GM21423 (cell line): Measurements from ENCODE around the gene PHF2.

Experiments
- ATAC-seq: cut with Tn5 transposase; IDR thresholded peaks from one replicate; pipeline ENCODE4 v1.9.1; 2021; ENCODE audit warnings: mild to moderate bottlenecking, moderate library complexity; ENCODE audit not compliant: unreplicated experiment

The PHF2 gene

DNA sequence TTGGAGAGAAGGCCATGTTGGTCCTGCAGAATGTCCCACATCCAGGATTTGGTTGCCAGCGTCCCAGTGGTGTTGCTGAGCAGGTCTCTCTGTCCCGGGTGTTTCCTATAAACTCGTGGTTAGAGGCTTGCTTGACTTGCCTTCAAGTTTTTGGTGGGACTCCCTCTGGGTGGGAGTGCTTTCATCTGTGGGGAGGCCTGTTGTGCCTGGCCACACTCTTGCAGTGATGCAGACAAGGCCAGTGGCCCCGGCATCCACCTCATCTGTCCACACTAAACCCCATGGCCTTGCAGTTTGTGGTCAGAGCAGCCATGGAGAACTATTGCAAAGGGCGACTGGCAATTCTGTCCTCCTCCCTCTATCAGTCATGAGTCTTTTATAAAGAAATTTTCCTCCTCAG lies 71.8 kb downstream of the PHF2 start:
- no peak for ATAC-seq

DNA sequence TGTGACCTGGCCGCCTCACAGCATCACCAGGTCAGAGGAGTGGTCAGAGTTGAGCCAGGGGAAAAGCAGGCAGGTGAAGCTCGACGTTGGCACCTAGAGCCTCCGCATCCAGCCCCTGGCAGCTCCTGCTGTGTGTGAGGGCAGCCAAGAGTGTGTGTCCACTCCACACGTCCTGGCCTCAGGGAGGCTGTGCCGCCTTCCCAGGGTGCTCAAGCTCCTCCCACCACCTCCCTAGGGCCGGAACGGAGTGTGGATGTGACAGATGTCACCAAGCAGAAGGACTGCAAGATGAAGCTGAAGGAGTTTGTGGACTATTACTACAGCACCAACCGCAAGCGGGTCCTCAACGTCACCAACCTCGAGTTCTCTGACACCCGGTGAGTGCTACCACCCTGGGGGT lies 72.5 kb downstream of the PHF2 start:
- no peak for ATAC-seq

DNA sequence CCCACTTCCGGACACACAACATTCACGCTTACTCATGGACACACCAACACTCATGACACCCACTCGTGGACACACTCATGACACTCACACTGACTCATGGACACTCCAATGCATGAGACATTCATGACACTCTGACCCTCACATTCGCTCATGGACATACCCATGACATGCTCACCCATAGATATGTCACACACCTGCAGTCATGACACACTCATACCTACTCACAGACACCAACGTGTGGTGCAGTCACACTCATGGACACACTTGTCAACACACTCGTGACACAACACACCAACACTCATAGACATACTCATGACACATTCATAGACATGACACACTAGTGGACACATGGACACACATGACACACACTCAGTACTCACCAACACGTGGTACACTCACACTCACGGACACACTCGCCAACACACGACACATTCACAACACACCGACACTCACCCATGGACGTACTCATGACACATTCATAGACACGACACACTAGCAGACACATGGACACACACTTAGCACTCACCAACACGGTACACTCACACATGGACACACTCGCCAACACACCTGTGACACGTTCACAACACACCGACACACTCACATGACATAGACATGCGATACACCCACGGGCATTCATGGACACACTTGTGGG lies 73.4 kb downstream of the PHF2 start:
- ATAC-seq, result no peak

DNA sequence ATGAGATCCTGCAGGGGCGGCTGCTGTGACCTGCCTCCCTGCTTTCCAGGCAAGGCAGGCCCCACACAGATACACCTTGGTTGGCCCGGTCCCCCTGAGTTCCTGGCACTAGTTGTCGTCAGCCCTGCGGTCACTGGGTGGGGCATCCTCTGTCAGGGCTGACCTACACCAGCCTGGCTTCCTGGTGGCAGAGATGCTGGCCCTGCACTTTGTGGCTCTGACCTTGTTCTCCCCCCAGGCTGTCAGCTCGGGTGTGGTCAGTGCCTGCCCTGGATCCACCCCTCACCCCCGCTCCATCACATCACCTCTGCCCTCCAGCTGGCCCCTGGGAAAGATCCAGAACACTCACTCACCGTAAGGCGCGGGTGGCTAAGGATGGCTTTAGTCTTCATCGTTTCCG lies 74.1 kb downstream of the PHF2 start:
- ATAC-seq, result no peak

DNA sequence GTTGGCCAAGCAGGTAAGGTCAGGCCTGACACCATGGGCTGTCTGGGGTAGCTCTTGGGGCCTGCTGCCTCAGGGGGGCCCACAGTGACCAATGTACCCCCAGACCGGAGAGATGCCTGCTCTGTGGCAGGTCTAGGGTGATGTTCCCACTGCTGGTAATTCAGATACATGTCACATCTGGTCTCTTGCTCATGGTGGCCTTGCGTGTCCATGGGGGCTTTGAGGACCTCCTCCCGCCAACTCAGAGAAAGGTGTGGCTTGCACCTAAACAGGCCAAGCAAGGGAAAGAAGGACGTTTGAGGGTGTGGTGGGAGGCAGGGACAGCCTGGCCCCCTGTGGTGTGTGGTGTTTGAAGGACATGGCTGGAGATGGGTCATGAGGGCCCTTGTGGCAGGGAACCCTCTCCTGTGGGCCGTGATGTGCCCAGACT lies 75.2 kb downstream of the PHF2 start:
- ATAC-seq, result no peak

DNA sequence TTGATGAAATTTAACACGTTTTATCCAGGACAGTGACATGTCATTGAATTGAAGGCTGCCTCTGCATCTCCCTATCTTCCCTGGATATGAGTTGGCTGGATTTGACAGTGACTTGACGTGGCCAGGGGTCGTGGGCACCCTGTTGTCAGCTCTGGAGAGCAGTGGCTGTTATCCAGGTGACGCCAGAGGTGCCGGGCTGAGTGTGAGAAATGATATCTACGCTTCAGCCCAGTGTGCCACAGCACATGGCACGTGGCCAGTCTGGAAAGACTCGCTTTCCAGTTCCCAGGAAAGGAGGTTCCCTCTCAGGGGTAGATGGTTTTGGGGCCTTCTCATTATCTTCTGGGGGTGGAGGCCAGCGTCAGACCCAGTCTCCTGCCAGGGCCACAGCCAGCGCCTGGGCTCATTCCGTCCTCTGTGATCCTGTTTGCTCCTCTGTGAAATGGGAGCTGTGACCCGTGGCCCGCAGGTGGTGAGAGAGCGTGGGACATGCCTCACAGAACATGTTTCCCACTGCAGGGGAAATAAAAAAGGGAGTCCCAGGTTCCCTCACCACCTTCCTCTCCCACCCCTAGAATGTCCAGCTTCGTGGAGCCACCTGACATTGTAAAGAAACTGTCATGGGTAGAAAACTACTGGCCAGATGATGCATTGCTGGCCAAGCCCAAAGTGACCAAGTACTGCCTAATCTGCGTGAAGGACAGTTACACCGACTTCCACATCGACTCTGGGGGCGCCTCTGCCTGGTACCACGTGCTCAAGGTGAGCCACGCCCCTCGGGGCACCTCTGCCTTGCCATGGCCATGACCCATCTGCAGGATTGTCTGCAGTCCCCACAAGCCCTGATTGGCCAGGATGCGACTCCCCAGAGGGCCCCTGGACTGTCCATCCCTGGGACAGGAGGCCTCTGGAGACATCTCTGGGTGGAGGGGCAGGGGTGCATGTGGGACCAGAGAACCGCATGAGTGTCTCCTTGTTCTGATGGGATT lies 76.5 kb downstream of the PHF2 start:
- no peak for ATAC-seq

DNA sequence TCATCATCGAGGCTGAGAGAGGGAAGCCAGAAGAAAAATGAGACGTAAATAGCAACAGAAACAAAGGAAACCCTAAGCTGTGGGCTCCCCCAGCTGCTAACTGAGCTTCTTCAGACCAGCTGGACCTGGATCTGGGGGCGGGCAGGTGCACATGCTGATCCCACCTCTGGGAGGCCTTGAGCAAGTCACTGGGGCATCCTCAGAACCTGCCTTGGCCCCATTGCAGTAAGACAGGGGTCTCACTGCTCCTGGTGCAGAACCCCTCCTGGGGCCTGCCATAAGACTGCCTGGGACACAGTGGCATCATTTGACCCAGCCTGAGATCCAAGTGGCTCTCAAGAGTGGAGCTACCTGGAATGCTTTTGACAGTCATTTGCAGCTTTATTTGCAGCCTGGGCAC lies 77.4 kb downstream of the PHF2 start:
- ATAC-seq, result no peak

DNA sequence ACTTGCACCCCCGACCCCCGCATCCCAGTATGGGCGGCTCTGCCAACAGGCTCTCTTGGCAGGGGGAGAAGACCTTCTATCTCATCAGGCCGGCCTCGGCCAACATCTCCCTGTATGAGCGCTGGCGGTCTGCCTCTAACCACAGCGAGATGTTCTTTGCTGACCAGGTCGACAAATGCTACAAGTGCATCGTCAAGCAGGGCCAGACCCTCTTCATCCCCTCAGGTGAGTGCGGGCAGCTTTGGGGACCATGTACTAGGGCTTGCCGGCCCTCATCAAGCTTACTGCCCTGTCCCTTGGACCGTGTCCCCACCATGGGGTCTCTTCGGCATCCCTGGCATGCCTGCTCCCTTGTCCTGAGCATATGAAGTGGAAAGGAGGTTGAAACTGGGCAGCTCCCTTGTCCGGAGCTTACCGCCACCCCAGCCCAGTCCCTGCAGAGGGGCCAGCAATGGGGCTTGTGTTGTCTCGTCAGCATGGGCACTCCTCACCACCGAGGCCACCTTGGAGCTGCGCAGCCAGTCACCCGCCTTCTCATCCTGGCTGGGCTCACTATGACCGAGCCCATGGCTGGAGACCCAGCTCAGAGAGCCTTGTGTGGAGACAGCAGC lies 78.1 kb downstream of the PHF2 start:
- ATAC-seq, result no peak

DNA sequence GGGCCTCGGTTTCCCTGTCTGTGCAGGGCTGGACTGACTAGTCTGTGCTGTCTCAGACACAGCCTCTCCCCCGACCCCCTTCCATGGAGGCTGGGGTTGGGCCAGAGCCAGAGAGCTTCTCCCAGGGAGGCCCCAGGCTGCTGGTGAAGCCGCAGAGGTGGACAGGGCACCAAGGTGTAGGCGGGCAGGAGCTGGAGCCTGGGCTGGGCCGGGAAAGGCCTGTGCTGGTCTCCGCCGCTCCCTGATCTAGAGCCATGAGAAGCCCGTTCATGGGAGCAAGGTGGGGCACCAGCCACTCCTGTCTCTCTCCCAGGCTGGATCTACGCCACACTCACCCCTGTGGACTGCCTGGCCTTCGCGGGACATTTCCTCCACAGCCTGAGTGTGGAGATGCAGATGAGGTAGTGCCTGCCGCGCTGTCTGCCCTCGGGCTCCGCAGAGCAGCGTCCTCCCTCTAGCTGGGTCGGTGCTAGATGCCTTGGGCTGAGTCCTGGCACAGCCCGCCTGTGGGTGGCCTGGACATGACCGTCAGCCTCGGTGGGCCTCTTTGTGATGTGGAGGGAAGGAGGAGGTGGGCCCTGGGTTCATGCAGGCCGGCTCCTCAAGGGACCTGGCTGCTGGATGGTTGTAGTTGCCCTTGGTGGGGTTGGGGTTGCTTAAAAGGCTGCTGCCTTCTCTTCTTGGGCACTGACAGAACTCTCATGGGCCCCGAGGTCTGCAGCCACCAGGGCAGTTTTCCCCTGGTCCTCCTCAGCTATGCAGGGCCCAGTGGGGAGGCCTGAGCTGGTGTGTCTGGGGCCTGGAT lies 79.4 kb downstream of the PHF2 start:
- ATAC-seq, result no peak

DNA sequence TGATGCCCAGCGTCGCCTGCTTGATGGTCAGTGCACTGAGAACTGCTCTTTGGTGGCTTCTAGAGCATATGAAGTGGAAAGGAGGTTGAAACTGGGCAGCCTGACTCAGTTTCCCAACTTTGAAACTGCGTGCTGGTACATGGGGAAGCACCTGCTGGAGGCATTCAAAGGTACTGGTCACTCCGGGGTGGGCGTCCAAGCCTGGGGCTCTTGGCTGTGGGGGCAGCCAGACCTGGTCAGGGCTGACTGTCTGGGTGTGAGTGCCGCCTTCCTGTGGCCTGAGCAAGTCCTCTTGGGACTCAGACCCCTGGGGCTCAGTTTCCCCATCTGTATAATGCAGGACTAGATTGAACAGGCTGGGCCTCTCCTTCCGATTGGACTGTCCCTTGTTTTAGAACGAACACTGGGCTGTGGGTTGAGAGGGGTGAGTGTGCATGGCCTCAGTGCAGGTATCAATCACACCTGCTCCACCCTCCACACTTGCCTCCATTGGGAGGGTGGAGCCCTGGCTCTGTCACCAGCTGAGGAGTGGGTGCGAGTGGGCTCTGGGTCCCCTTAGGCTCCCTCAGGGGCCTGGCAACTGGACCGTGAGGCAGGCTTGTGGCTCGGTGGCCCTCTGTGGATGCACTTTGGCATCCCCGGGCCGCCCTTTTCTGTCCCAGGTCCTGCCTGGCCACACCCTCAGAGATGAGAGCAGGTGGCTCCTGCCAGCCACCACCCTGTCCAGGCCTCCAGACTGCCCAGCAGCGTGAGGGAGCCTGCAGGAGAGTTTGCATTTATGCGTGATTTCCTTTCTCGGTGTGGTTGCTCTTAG lies 80.2 kb downstream of the PHF2 start:
- ATAC-seq, result no peak

DNA sequence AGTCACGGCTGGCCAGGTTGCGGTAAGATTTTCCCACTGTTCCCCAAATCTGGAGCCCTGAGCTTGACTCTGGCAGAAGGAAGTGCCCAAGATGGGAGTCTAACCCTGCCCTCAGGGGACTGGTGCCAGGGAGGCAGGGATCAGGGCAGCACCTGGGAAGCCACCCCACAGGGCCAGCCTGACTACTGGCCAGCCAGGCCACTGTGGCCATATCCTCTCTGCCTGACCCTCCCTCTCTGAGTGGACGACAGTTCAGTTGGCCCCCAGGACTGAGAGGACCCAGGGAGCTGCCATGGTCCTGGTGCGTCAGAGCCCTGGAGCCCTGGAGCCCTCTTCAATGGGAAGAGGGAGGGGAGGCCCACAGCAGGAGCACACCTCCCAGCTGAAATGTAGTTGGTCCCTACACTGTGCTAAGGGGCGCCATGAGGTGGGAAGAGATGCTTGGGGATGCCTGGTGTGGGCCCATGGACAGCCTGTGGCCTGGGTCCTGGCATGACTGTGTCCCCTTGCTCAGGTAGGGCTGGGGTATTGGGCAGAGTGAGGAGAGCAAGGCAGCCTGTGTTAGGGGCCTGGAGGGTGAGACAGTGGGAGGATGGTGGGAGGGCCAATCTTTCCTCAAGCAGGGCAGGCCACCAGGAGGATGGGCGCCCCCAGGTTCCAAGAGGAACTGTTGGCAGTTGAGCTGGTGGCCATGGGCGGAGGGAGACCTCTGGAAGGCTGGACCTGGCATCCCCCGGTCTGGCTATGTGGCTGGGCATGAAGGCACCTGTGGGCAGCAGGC lies 81.1 kb downstream of the PHF2 start:
- no peak for ATAC-seq

DNA sequence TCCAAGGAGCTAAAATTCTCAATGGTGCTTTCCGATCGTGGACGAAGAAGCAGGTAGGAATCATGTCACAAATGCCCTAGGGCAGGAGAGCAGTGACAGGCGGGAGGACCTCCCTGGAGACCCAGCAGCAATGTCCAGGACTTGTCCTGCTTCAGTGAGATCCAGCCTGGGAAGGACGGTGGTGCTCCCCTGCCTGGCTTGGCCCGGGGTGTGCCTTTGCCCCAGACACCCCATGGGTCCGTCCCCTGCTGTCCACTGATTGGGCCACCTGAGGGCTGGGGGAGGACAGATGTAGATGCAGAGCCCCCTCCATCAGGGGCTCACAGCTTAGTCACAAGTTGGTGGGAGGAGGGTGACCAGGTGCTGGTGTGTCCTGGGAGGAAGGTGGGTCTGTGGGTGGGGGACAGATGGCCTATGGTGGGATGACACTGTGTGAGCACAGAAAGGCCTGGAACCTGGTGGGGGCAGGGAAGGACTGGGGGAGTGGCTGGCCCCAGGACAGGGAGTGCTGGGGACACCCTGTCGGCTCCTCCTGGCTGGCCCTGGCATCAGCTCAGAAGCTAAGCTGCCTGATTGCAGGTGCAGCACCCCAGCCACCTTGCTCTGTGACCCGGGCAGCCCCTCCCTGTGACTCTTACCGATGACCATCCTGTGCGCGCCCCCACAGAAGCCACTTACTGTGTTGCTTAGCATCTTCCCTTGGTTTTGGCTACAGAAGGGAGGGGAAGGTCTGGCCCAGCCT lies 82.0 kb downstream of the PHF2 start:
- no peak for ATAC-seq

DNA sequence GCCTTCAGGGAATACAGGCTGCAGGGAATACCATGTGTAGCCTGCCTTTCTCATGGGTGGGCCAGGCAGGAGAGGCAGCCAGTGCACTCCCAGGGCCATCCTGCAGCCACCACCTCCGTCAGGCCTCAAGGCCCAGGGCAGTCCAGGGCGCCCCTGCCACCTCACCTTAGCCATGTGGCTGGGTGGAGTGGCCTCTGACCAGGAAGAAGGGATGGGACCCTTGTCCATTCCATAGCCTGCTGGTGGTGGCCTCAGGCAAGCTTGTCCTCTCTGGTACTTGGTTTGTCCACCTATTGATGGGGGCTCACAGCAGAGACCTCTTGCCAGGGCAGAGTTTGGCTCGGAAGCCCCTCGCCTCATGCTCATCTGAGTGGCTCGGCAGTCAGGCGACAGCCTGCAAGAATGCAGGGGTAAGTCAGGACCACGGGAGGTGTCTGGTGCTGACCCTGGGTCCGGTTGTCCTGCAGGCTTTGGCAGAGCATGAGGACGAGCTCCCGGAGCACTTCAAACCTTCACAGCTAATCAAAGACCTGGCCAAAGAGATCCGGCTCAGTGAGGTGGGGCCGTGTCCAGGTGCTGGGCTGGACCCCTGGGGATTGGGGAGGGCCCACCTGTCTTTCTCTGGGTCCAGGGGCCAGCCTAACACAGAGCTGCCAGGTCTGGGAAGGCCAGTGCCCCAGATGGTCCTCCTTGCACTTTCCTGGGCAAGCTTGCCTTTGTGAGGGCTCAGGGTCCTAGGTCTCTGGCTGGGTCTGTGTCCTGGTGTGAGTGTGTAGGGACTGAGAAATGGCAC lies 82.9 kb downstream of the PHF2 start:
- ATAC-seq, result no peak

DNA sequence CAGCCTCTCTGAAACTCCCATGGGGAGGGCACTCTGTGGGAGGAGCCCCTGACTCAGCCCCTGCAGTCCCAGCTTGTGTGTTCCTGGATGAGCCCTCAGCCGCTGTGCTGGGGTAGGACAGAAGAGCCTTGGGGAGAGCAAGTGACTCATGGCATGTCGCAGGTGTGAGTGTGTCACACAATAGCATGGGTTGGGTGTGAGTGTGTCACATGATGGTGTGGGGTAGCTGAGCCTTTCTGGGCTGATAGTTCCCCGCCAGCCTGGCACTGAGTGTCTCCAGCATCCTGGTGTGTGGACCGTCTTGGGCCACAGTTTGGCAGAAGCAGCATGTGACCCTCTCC lies 83.4 kb downstream of the PHF2 start:
- ATAC-seq, result no peak

DNA sequence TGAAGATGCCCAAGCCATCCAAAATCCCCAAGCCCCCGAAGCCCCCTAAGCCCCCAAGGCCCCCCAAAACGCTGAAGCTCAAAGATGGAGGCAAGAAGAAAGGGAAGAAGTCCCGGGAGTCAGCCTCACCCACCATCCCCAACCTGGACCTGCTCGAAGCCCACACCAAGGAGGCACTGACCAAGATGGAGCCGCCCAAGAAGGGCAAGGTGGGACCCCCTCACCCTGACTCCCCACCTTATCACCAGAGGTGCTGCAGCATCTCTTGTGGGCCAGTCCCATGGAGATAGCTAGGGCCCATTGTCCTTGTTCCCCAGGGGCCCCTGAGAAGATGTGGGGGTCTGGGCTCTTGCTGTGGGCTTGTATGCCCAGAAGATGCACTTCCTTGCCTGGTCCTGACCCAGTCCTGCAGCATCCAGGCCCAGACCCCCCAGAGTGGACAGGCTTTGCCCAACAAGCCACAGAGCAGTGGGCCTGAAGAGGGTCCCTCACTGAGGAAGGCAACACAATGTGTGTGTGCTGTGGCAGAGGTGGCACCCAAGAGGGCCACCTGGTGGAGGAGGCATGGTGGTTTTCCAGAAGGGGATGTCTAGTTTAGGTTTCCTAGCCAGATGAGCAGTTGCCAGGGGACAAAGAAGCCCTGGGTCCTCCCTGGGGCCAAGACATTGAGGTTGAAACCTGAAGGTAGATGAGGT lies 84.1 kb downstream of the PHF2 start:
- ATAC-seq, result no peak

DNA sequence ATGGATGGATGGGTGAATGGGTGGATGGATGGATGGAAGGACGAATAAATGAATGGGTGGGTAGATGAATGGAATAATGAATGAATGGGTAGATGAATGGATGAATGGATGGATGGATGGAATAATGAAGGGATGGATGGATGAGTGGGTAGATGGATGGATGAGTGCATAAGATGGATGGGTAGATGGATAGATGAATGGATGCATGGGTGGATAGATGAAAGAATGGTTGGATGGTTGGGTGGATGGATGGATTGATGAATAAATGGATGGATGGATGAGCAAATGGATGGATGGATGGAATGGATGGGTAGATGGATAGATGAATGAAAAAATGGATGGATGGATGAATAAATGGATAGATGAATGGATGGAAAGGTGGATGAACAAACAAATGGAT lies 85.2 kb downstream of the PHF2 start:
- ATAC-seq, result no peak

DNA sequence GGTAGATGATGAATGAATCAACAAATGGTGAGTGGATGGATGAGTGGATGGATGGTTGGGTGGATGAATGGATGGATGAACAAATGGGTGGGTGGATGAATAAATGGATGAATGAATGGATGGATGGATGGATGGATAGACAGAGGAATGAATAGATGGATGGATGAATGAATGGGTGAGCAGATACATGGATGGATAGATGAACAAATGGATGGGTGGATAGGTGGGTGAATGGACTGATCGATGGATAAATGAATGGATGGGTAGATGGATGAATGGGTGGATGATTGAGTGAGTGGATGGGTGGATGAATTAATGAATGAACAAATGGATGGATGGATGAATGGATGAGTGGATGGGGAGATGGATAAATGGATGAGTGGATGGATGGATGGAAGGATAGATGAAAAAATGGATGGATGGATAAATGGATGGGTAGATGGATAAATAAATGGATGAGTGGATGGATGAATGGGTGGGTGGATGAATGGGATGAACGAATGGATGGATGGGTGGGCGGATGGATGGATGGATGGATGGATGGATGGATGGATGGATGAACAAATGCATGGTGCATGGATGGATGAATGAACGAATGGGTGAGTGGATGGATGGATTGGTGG lies 85.7 kb downstream of the PHF2 start:
- no peak for ATAC-seq
